HG02840 (cell line): ENCODE results near the gene RHOBTB3.
"Not testable (repeated sequence)": the region's sequence is repeated elsewhere in the genome, so short reads cannot be mapped to it uniquely, and the experiment has no call there.

ENCODE experiments used
- ATAC-seq: cut with Tn5 transposase; IDR thresholded peaks from one replicate; pipeline ENCODE4 v1.9.1; 2021; ENCODE audit warnings: mild to moderate bottlenecking, moderate library complexity, moderate number of reproducible peaks; ENCODE audit not compliant: unreplicated experiment, low FRiP score

Gene RHOBTB3

GRCh38 chr5:95713246-95713645 is 17.9 kb upstream of the RHOBTB3 start:
- ATAC-seq: not testable (repeated sequence)

- ATAC-seq: no peak
These were observed 17.0 kb upstream of the RHOBTB3 start for GRCh38 chr5:95713960-95714710.

GRCh38 chr5:95715799-95716461 is 15.2 kb upstream of the RHOBTB3 start:
- ATAC-seq: no peak

- no peak for ATAC-seq
These were observed 13.7 kb upstream of the RHOBTB3 start for GRCh38 chr5:95717439-95717838.

GRCh38 chr5:95718203-95718602 is 12.9 kb upstream of the RHOBTB3 start:
- ATAC-seq: peak; percentile 88

GRCh38 chr5:95718738-95719137 is 12.4 kb upstream of the RHOBTB3 start:
- ATAC-seq: no peak

GRCh38 chr5:95720094-95720786 is 10.9 kb upstream of the RHOBTB3 start:
- ATAC-seq: no peak

- ATAC-seq: no peak
These were observed 9.4 kb upstream of the RHOBTB3 start for GRCh38 chr5:95721582-95722295.

GRCh38 chr5:95723632-95724369 is 7.3 kb upstream of the RHOBTB3 start:
- ATAC-seq: no peak

GRCh38 chr5:95725071-95725820 is 5.9 kb upstream of the RHOBTB3 start:
- no peak for ATAC-seq

- ATAC-seq: no peak
These were observed 5.0 kb upstream of the RHOBTB3 start for GRCh38 chr5:95725937-95726810.

- no peak for ATAC-seq
These were observed 4.0 kb upstream of the RHOBTB3 start for GRCh38 chr5:95726811-95727763.

GRCh38 chr5:95727764-95728191 is 3.4 kb upstream of the RHOBTB3 start:
- peak; percentile 41 for ATAC-seq

GRCh38 chr5:95728494-95729114 is 2.5 kb upstream of the RHOBTB3 start:
- no peak for ATAC-seq

GRCh38 chr5:95729115-95730010 is 1.8 kb upstream of the RHOBTB3 start:
- ATAC-seq: no peak
